ENCODE results near the gene FARSA.
A peak's percentile ranks its signal among the peaks of the same experiment; 100 is the strongest.
"Not testable (repeated sequence)": the region's sequence is repeated elsewhere in the genome, so short reads cannot be mapped to it uniquely, and the experiment has no call there.

The FARSA gene

DNA sequence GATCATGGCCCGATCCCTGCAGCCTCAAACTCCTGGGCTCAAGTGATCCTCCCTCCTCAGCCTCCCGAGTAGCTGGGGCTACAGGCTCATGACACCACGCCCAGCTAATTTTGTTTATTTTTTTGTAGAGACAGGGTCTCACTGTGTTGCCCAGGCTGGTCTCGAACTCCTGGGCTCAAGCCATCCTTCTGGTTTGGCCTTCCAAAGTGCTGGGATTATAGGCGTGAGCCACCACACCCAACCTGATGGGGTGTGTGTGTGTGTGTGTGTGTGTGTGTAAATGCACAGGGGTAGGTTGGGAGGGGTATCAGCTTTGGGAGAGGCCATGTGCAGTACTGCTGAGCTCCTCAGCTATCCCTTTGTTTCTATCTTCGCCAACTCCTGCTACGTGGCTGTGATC lies 42.6 kb upstream of the FARSA start:
- not testable (repeated sequence) for H3K36me3 ChIP-seq (ENCODE audit: control insufficient read depth in 1 of 2, insufficient read depth in 2 of 2, low read depth in 1 of 2, low read length in 2 of 2); H3K18ac ChIP-seq (ENCODE audit: low read depth in 1 of 2, low read length in 2 of 2); H3K4me3 ChIP-seq (ENCODE audit: insufficient read depth in 1 of 2, low read depth in 1 of 2, low read length in 2 of 2); H3K9me3 ChIP-seq (ENCODE audit: control insufficient read depth, low read length); H3K9ac ChIP-seq (ENCODE audit: low read length); H3K14ac ChIP-seq (ENCODE audit: low read length in 2 of 2); H2AFZ ChIP-seq (ENCODE audit: low read depth, low read length); H2BK120ac ChIP-seq (ENCODE audit: low read depth, low read length); H3K79me1 ChIP-seq (replicated peaks; ENCODE audit: low read length, poor library complexity, severe bottlenecking); H3K27me3 ChIP-seq (ENCODE audit: control insufficient read depth in 1 of 2, insufficient read depth in 1 of 2, low read length in 2 of 2); H2BK5ac ChIP-seq (ENCODE audit: low read depth, low read length, poor library complexity, severe bottlenecking); H3K23ac ChIP-seq (ENCODE audit: low read length in 2 of 2); H2AK5ac ChIP-seq (ENCODE audit: low read length, severe bottlenecking); H2BK15ac ChIP-seq (ENCODE audit: low read depth, poor library complexity, severe bottlenecking); H3K4me1 ChIP-seq (ENCODE audit: control insufficient read depth, insufficient read depth, low read depth, low read length); H4K8ac ChIP-seq (ENCODE audit: low read length); H3K4ac ChIP-seq (ENCODE audit: low read depth in 1 of 2, low read length in 2 of 2); DNase-seq; H3K4me2 ChIP-seq (ENCODE audit: low read length, poor library complexity, severe bottlenecking); H3K27ac ChIP-seq (ENCODE audit: low read length, poor library complexity, severe bottlenecking); H4K91ac ChIP-seq (ENCODE audit: low read length); H2BK12ac ChIP-seq (ENCODE audit: low read length in 2 of 2)
- WGBS, result 90% methylated on average over 7 of the region's 7 CpGs

DNA sequence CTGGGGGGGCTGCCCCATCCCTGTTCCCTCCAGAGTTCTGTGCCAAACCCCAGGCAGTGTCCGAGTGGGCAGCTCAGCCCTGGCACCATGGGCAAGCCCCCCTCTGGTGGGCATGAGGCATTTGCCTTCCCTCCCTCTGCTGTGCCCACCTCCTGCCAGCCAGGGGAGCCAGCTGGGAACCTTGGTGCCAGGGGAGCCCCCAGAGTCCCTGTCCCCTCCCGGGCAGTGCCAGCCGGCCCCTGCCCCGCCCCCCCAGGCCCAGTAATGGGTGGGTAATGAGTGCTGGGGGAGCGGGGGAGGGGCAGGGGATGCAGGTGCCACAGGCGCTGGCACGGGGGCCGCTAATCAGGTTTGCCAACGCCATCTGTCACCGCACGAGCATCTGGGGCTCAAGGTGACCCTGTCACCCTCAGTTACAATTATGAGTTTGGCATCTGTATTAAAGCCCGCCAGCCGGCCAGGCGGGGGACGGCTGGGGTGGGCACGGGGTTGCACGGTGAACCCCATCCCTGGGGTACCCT lies 41.8 kb upstream of the FARSA start:
- Histone ChIP-seq H2AK5ac (ENCODE audit: low read length, severe bottlenecking) (no peak overlapping the region), H3K18ac (ENCODE audit: low read depth in 1 of 2, low read length in 2 of 2) (no peak overlapping the region), H3K36me3 (ENCODE audit: control insufficient read depth in 1 of 2, insufficient read depth in 2 of 2, low read depth in 1 of 2, low read length in 2 of 2) (no peaks in the 10 kb centered on the region), H2BK120ac (ENCODE audit: low read depth, low read length) (no peak overlapping the region), H2BK12ac (ENCODE audit: low read length in 2 of 2) (no peak overlapping the region), H4K91ac (ENCODE audit: low read length) (no peak overlapping the region), H3K27me3 (ENCODE audit: control insufficient read depth in 1 of 2, insufficient read depth in 1 of 2, low read length in 2 of 2) (peaks cover 0 to 8% of the 10 kb centered on the region in 2 experiments), H3K9ac (ENCODE audit: low read length) (no peak overlapping the region), H3K79me1 (replicated peaks; ENCODE audit: low read length, poor library complexity, severe bottlenecking) (no peaks in the 10 kb centered on the region), H3K4me2 (ENCODE audit: low read length, poor library complexity, severe bottlenecking) (no peak overlapping the region), H2BK15ac (ENCODE audit: low read depth, poor library complexity, severe bottlenecking) (no peak overlapping the region), H4K8ac (ENCODE audit: low read length) (no peak overlapping the region), H2AFZ (ENCODE audit: low read depth, low read length) (no peak overlapping the region), H3K4ac (ENCODE audit: low read depth in 1 of 2, low read length in 2 of 2) (no peak overlapping the region), H3K9me3 (ENCODE audit: control insufficient read depth, low read length) (no peaks in the 10 kb centered on the region), H3K4me3 (ENCODE audit: insufficient read depth in 1 of 2, low read depth in 1 of 2, low read length in 2 of 2) (no peak overlapping the region), H3K4me1 (ENCODE audit: control insufficient read depth, insufficient read depth, low read depth, low read length) (no peaks in the 10 kb centered on the region), H3K23ac (ENCODE audit: low read length in 2 of 2) (no peak overlapping the region), H3K27ac (ENCODE audit: low read length, poor library complexity, severe bottlenecking) (no peak overlapping the region), H2BK5ac (ENCODE audit: low read depth, low read length, poor library complexity, severe bottlenecking) (no peak overlapping the region), H3K14ac (ENCODE audit: low read length in 2 of 2) (no peak overlapping the region)
- WGBS, result 85% methylated on average over 17 of the region's 17 CpGs
- DNase-seq, result no peak

DNA sequence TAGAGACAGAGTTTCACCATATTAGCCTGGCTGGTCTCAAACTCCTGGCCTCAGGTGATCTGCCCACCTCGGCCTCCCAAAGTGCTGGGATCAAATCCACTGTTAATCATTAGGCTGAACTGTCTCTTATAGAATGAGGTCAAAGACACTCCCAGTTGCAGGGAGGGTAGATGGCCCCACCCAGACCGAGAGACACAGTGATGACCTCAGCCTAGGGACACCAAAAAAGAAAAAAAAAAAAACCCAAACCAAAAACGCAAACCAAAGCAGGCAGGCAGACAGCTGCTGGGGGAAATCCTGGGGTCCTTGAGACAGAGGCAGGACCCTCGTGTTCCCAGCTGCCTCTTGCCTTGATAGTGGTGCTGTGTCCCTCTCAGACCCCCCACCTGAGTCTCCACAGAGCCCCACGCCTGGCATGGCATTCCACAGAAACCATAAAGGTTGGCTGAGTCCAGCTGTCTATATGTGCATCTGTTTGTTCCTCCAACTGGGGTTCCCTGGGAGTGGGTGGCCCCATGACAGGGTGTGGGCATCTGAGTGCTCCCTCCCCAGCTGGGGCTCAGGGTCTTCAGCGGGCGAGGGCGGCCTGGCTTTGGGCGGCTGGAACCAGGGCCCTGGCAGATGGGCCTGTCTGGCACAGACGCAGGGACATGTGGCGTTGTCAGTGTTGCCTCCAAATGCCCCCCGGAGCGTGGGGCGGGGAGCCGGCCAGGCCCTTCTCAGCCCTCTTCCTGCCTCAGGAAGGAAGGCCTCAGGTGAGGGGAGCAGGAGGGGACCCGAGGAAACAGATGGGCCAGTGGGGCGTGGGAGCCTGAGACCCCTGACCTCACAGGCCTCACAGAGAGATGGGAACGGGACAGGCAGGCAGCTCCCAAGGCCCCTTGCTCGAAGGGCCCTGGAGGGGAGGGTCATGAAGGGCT lies 41.0 kb upstream of the FARSA start:
- Histone ChIP-seq H3K18ac (ENCODE audit: low read depth in 1 of 2, low read length in 2 of 2) (no peak overlapping the region), H4K8ac (ENCODE audit: low read length) (no peak overlapping the region), H3K4me2 (ENCODE audit: low read length, poor library complexity, severe bottlenecking) (no peak overlapping the region), H2BK120ac (ENCODE audit: low read depth, low read length) (no peak overlapping the region), H3K9ac (ENCODE audit: low read length) (peak overlapping the region; percentile 41), H2BK15ac (ENCODE audit: low read depth, poor library complexity, severe bottlenecking) (no peak overlapping the region), H3K23ac (ENCODE audit: low read length in 2 of 2) (no peak overlapping the region), H3K36me3 (ENCODE audit: control insufficient read depth in 1 of 2, insufficient read depth in 2 of 2, low read depth in 1 of 2, low read length in 2 of 2) (no peaks in the 10 kb centered on the region), H3K4ac (ENCODE audit: low read depth in 1 of 2, low read length in 2 of 2) (no peak overlapping the region), H3K27ac (ENCODE audit: low read length, poor library complexity, severe bottlenecking) (no peak overlapping the region), H2AK5ac (ENCODE audit: low read length, severe bottlenecking) (no peak overlapping the region), H3K79me1 (replicated peaks; ENCODE audit: low read length, poor library complexity, severe bottlenecking) (no peaks in the 10 kb centered on the region), H3K27me3 (ENCODE audit: control insufficient read depth in 1 of 2, insufficient read depth in 1 of 2, low read length in 2 of 2) (peaks cover 0 to 3% of the 10 kb centered on the region in 2 experiments), H4K91ac (ENCODE audit: low read length) (peak overlapping the region; percentile 49), H2AFZ (ENCODE audit: low read depth, low read length) (no peak overlapping the region), H2BK12ac (ENCODE audit: low read length in 2 of 2) (no peak overlapping the region), H3K14ac (ENCODE audit: low read length in 2 of 2) (no peak overlapping the region), H3K9me3 (ENCODE audit: control insufficient read depth, low read length) (no peaks in the 10 kb centered on the region), H3K4me1 (ENCODE audit: control insufficient read depth, insufficient read depth, low read depth, low read length) (peaks cover 2% of the 10 kb centered on the region), H3K4me3 (ENCODE audit: insufficient read depth in 1 of 2, low read depth in 1 of 2, low read length in 2 of 2) (no peak overlapping the region), H2BK5ac (ENCODE audit: low read depth, low read length, poor library complexity, severe bottlenecking) (no peak overlapping the region)
- no peak for DNase-seq
- 68% methylated on average over 17 of the region's 19 CpGs for WGBS

DNA sequence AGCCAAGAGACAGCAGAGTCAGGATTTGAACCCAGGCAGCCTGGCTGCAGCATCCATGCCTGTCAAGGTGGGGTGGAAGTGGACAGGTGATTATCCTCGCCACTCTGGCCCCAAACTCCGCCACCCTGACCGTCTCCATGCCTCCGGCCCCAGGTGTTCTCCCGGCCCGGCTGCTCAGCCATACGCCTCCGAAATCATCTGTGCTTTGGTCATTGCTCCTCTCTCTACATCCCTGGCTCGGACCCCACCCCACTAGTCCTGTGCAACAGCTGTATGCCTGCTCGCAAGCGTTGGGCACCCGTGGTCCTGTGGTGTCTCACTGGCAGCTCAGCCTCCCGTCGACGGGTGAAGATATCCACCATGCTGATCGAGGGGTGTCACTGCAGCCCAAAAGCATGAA lies 39.7 kb upstream of the FARSA start:
- Histone ChIP-seq H3K18ac (ENCODE audit: low read depth in 1 of 2, low read length in 2 of 2) (no peak overlapping the region), H3K9ac (ENCODE audit: low read length) (no peak overlapping the region), H3K36me3 (ENCODE audit: control insufficient read depth in 1 of 2, insufficient read depth in 2 of 2, low read depth in 1 of 2, low read length in 2 of 2) (no peaks in the 10 kb centered on the region), H2BK12ac (ENCODE audit: low read length in 2 of 2) (no peak overlapping the region), H3K14ac (ENCODE audit: low read length in 2 of 2) (no peak overlapping the region), H2BK15ac (ENCODE audit: low read depth, poor library complexity, severe bottlenecking) (no peak overlapping the region), H3K9me3 (ENCODE audit: control insufficient read depth, low read length) (no peaks in the 10 kb centered on the region), H3K4me2 (ENCODE audit: low read length, poor library complexity, severe bottlenecking) (no peak overlapping the region), H2AK5ac (ENCODE audit: low read length, severe bottlenecking) (no peak overlapping the region), H3K27me3 (ENCODE audit: control insufficient read depth in 1 of 2, insufficient read depth in 1 of 2, low read length in 2 of 2) (peaks cover 0 to 3% of the 10 kb centered on the region in 2 experiments), H2BK120ac (ENCODE audit: low read depth, low read length) (no peak overlapping the region), H3K4ac (ENCODE audit: low read depth in 1 of 2, low read length in 2 of 2) (no peak overlapping the region), H2AFZ (ENCODE audit: low read depth, low read length) (no peak overlapping the region), H4K91ac (ENCODE audit: low read length) (no peak overlapping the region), H4K8ac (ENCODE audit: low read length) (no peak overlapping the region), H3K4me3 (ENCODE audit: insufficient read depth in 1 of 2, low read depth in 1 of 2, low read length in 2 of 2) (no peak overlapping the region), H3K4me1 (ENCODE audit: control insufficient read depth, insufficient read depth, low read depth, low read length) (peaks cover 5% of the 10 kb centered on the region), H3K23ac (ENCODE audit: low read length in 2 of 2) (no peak overlapping the region), H3K27ac (ENCODE audit: low read length, poor library complexity, severe bottlenecking) (no peak overlapping the region), H3K79me1 (replicated peaks; ENCODE audit: low read length, poor library complexity, severe bottlenecking) (no peaks in the 10 kb centered on the region), H2BK5ac (ENCODE audit: low read depth, low read length, poor library complexity, severe bottlenecking) (no peak overlapping the region)
- 91% methylated on average over 16 of the region's 16 CpGs for WGBS
- DNase-seq, result no peak
